HUES64 (cell line): ENCODE results near the gene HOXA13.

ENCODE experiments used
- H3K27ac ChIP-seq: 2 replicates; pipeline ENCODE4 v1.7.0; 2013; ENCODE audit warnings: low read depth, low read length, inconsistent platforms
- H3K27me3 ChIP-seq: 2 replicates; pipeline ENCODE4 v1.6.1; 2013; ENCODE audit warnings: mild to moderate bottlenecking, low read length; ENCODE audit not compliant: insufficient read depth
- H3K36me3 ChIP-seq: 2 replicates; pipeline ENCODE4 v1.6.1; 2013; ENCODE audit warnings: mild to moderate bottlenecking, low read length; ENCODE audit not compliant: insufficient read depth
- H3K4me1 ChIP-seq: 2 replicates; pipeline ENCODE4 v1.6.1; 2013; ENCODE audit warnings: mild to moderate bottlenecking, low read length, moderate library complexity; ENCODE audit not compliant: insufficient read depth
- H3K4me3 ChIP-seq: 2 replicates; pipeline ENCODE4 v1.5.1; 2013; ENCODE audit warnings: mild to moderate bottlenecking, low read length, moderate library complexity
- H3K9ac ChIP-seq: 2 replicates; pipeline ENCODE4 v1.6.1; 2013; ENCODE audit warnings: mild to moderate bottlenecking, low read depth, low read length
- H3K9me3 ChIP-seq: 2 replicates; pipeline ENCODE4 v1.6.1; 2013; ENCODE audit warnings: low read depth, low read length; ENCODE audit not compliant: insufficient read depth
- WGBS: fragments of 150-250, 120-280 bp; methylation state at CpG from one replicate; pipeline ENCODE4 v1.1.7; 2013; ENCODE audit warnings: missing lambda C conversion rate; 5-methylcytosine and 5-hydroxymethylcytosine counted together

The HOXA13 gene

GRCh38 chr7:27148031-27148755, 51.7 kb downstream of the HOXA13 start:
- no peak overlapping the region for H3K9ac ChIP-seq
- H3K9me3 ChIP-seq = no peaks in the 10 kb centered on the region
- H3K36me3 ChIP-seq = no peaks in the 10 kb centered on the region
- H3K27ac ChIP-seq = no peak overlapping the region
- peaks cover 100% of the 10 kb centered on the region for H3K27me3 ChIP-seq
- 20% methylated on average over 28 of the region's 28 CpGs for WGBS
- peaks cover 3% of the 10 kb centered on the region; the same call in 1 of the 2 replicates for H3K4me1 ChIP-seq
- no peak overlapping the region for H3K4me3 ChIP-seq

GRCh38 chr7:27147199-27148030, 52.5 kb downstream of the HOXA13 start, which contains the start of gene HOXA6:
HOXA6 (minus strand) TSS chr7:27147774; CDS start chr7:27147749, 25 bp downstream.
- H3K9me3 ChIP-seq = no peaks in the 10 kb centered on the region
- H3K36me3 ChIP-seq = no peaks in the 10 kb centered on the region
- 12% methylated on average over 63 of the region's 63 CpGs for WGBS
- peaks cover 3% of the 10 kb centered on the region; the same call in 1 of the 2 replicates for H3K4me1 ChIP-seq
- H3K4me3 ChIP-seq = no peak within 1 kb of the TSS
- no peak within 1 kb of the TSS for H3K9ac ChIP-seq
- H3K27me3 ChIP-seq = peaks cover 100% of the 10 kb centered on the region
- no peak within 1 kb of the TSS for H3K27ac ChIP-seq

- H3K36me3 ChIP-seq = no peaks in the 10 kb centered on the region
- H3K27me3 ChIP-seq = peaks cover 100% of the 10 kb centered on the region
- no peak overlapping the region for H3K27ac ChIP-seq
- no peak overlapping the region for H3K9ac ChIP-seq
- H3K9me3 ChIP-seq = no peaks in the 10 kb centered on the region
- 58% methylated on average over 5 of the region's 5 CpGs for WGBS
- peaks cover 3% of the 10 kb centered on the region; the same call in 1 of the 2 replicates for H3K4me1 ChIP-seq
- H3K4me3 ChIP-seq = no peak overlapping the region
Measured at GRCh38 chr7:27146491-27147198, 53.2 kb downstream of the HOXA13 start.

DNA sequence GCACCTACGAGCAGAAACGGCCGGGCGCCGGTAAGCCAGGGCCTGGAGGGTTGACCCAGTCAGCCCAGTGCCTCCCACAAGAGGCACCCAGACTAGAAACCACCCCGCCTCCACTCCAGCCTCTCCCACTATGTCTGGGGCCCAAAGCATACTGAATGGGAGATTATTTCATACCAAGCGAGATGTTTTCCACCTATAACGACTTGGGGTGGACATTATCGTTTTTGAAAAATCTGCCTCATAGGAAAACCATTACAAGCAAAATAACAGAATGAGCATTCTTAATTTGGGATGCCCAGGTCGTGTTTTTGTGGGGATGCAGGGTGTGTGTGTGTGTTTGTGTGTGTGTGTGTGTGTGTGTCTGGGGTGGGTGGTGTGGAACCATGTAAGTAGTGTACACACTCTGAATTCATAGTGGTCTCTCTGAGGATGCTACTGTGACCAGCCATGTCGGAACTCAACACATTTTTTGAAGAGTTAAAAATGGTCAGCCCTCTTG, 53.9 kb downstream of the HOXA13 start:
- H3K27me3 ChIP-seq = peaks cover 100% of the 10 kb centered on the region
- H3K36me3 ChIP-seq = no peaks in the 10 kb centered on the region
- H3K4me1 ChIP-seq = peaks cover 3% of the 10 kb centered on the region; the same call in 1 of the 2 replicates
- H3K4me3 ChIP-seq = no peak overlapping the region
- no peak overlapping the region for H3K9ac ChIP-seq
- no peak overlapping the region for H3K27ac ChIP-seq
- 74% methylated on average over 11 of the region's 11 CpGs for WGBS
- H3K9me3 ChIP-seq = no peaks in the 10 kb centered on the region

DNA sequence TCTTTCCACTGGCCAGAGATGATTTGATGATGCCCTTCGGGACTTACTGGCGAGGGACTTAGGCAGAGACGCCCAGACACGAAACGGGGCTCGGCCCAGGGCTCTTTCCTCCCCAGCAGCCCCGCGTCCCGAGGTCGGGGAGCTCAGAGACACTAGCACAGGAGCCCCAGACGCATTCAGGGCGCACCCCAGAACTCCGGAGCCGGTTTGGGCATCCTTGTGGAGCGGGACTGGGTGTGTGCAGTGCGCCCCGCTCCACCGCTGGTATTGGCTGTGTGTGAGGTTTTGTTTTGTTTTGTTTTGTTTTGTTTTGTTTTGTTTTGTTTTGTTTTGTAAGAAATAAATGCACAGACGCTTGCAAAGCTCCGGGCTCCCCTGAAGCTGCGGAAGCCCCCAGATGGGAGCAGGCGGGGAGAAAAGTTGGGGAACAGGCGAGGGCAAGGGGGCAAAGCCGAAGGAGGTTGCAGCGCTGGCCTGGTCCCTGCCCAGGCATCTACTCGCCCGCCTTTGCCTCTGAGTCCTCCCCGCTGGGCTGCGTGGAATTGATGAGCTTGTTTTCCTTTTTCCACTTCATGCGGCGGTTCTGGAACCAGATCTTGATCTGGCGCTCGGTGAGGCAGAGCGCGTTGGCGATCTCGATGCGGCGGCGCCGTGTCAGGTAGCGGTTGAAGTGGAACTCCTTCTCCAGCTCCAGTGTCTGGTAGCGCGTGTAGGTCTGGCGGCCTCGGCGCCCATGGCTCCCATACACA, 54.6 kb downstream of the HOXA13 start:
- Histone ChIP-seq H3K36me3 (no peaks in the 10 kb centered on the region), H3K9me3 (no peaks in the 10 kb centered on the region), H3K27me3 (peaks cover 100% of the 10 kb centered on the region), H3K4me1 (peaks cover 3% of the 10 kb centered on the region; the same call in 1 of the 2 replicates), H3K4me3 (no peak overlapping the region), H3K9ac (no peak overlapping the region), H3K27ac (no peak overlapping the region)
- WGBS = 71% methylated on average over 47 of the region's 47 CpGs

DNA sequence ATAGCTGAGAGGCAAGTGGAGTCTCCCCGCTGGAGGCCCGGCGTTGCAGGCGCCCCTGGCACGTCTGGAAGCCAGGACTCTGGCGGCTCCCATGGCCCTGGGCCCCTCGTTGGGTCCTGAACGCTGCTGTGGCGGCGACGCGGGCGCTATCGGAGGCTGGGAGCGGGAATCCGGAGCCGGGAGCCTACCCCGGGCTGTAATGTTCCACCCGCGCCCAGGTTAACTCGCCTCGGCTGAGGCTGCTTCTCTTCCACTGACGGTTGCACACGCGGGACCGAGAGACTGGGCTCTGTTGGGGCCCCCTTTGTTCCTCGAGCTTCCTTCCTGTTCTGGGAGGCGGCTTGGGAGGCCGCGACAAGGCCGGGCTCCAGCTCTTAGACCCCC, 55.1 kb downstream of the HOXA13 start:
- H3K36me3 ChIP-seq = no peaks in the 10 kb centered on the region
- WGBS = 18% methylated on average over 31 of the region's 31 CpGs
- no peak overlapping the region for H3K9ac ChIP-seq
- H3K4me3 ChIP-seq = no peak overlapping the region
- no peak overlapping the region for H3K27ac ChIP-seq
- H3K27me3 ChIP-seq = peaks cover 100% of the 10 kb centered on the region
- H3K9me3 ChIP-seq = no peaks in the 10 kb centered on the region
- peaks cover 3% of the 10 kb centered on the region; the same call in 1 of the 2 replicates for H3K4me1 ChIP-seq
